Right ventricle myocardium inferior (tissue), 1 donor: ENCODE results near the gene ANTXRL. TPM values are rescaled to one million over a fixed set of nuclear protein-coding genes. Genes with fewer than 3 reads are reported as not detected.
"Not testable (repeated sequence)": the region's sequence is repeated elsewhere in the genome, so short reads cannot be mapped to it uniquely, and the experiment has no call there.

ENCODE experiments used
- ATAC-seq: fragments of 200-7000 bp; cut with Tn5 transposase; one replicate; pipeline ENCODE4 v1.9.1; 2020; ENCODE audit warnings: mild to moderate bottlenecking, moderate library complexity
- DNase-seq: peaks from one replicate; pipeline ENCODE4 v3.0.0; 2021; ENCODE audit errors: missing footprints
- intact Hi-C: fragments of 100-400 bp; cut with DNase I; formaldehyde crosslinking; loops from one replicate; pipeline ENCODE4 v1.11.0; 2022
- long read RNA-seq: library from polyadenylated mRNA; unstranded; transcript quantifications from one replicate; pipeline ENCODE4 v2.0.0, GENCODE V29; 2021
- total RNA-seq: library from RNA; stranded (reverse); fragmentation: NEBNext Ultra II Directional; extraction: Animal tissue kit (Norgen Biotek cat#: 25700); gene quantifications from one replicate; pipeline ENCODE4 v1.2.1, GENCODE V29; 2021
- donor health status: DM: no; HTN: yes; CAD: no; lungs with severe emphysema.

ANTXRL gene
- total RNA-seq = not detected
- long read RNA-seq = 0 reads

DNA sequence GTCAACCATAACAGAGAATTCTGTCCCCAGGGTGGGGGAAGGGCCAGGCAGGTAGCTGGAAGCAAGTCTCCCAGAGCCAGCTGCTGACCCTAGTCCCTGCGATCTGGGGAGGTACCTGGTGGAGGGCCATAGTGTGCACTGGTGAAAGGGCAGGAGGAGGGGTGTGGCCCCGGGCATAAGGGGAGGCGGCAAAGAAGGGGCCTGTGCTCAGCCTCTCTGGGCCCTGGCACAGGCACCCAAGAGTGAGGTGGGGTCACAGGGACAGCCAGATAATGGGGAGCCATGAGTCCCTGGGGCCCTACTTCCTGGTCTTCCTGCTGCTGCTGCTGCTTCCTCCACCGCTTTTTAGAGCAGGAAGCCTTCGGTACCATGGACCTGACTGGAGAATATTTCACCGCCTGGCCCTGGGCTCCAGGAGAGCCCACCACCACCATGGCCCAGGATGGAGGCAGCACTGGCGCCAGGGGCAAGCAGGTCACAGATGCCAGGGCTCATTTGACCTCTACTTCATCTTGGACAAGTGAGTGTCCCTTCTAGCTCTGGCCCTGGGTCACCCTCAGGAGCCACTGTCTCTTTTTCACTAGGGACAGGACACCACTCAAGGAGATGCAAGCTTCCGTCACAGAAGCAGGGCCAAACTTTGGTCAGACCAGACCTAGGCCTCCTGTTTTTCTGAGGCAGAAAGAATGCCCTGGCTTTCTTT is at the start of gene ANTXRL:
Gene ANTXRL, plus strand, starts transcription at position 7 of the 703 bp plus-strand sequence. Its CDS starts 266 bp downstream, at position 273.
- intact Hi-C loops = no loop called here
- DNase-seq (no peak), ATAC-seq (no peak)

DNA sequence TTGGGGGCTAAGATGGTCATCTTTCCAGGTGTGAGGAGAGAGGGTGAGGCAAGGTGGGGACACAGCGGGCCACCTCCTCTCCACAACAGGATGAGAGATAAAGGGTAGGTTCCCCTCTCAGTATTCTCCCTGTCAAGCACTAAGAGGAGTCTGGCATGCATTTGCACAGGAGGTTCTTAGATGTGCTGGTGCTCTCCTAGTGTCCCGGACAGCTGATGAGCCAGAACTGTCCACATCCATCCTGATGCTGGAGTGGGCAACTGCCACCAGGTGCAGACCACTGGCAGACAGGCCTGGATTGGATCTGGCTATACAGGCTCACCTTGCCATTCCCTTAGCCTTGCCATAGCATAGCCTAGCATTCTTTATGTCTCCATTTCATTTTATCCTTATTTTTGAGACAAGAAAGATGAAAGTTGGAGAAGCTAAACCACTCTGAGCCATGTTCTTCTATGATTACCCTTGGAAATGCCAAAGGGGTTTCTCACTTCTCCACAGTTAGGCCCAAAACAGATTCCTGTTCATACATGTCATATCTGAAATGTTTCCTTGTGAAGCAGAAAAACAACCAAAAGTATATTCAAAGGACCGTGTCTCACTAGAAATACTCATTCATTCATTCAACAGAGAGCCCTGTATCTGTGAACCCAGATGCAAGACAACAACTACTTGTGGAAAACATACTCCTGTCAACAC is 48.8 kb upstream of the ANTXRL start:
- intact Hi-C loops = loop anchor here (10.0 kb wide), 1 partner anchor 87 kb away; no protein-coding TSS in a partner anchor
- ATAC-seq (no peak), DNase-seq (no peak)

DNA sequence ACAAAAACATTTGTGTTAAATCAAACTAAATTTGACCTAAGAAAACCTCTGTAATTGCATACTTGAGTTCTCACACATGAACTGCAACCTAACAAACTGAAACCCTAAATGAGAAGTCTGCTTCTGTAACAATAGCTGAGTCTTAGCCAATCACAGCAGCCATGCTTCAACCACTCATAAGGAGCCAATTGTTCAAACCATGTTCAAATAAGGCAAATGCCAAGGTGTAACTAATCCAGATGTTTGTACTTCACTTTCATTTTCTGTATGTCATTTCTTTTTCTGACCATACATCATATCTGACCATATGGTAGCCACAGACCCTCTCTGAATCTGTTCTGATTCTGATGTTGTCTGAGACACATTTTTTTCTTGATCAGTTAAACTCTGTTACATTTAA is 47.5 kb upstream of the ANTXRL start:
- ATAC-seq = no peak
- intact Hi-C loops = loop anchor here (10.0 kb wide), 1 partner anchor 86 kb away; no protein-coding TSS in a partner anchor
- DNase-seq = no peak

DNA sequence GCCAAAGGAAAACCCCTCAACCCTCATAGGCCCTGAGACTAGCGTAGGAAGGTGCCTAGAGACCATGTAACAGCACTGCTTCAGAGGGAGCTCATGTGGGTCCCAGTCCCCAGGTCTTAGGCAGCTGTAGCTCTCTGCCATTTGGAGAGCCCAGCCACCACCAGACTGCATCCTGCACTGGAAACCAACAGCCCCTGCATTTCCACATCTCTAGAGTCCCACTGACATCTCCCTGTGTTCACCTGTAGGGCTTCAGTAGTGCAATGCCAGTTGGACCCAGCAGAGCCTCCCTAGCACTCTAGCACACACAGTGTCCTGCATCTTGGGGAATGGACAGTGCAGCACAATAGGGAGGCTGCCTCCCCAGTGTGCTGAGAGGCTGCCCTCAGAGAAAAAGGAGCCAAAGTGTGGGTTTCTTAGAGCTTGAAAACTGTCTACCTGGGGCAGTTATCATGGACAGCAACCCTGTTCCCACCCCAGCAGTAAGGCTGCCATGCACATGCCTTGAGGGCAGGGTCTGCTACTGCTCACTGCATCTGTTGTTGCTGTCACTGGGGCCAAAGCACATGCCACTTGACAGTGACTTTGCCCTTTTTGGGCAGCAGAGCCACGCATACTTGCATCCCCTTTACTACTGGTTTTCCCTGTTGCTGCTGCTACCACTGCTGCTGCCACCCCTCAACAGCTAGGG is 46.7 kb upstream of the ANTXRL start:
- DNase-seq = no peak
- intact Hi-C loops = loop anchor here (10.0 kb wide), 1 partner anchor 85 kb away; no protein-coding TSS in a partner anchor
- ATAC-seq = no peak

DNA sequence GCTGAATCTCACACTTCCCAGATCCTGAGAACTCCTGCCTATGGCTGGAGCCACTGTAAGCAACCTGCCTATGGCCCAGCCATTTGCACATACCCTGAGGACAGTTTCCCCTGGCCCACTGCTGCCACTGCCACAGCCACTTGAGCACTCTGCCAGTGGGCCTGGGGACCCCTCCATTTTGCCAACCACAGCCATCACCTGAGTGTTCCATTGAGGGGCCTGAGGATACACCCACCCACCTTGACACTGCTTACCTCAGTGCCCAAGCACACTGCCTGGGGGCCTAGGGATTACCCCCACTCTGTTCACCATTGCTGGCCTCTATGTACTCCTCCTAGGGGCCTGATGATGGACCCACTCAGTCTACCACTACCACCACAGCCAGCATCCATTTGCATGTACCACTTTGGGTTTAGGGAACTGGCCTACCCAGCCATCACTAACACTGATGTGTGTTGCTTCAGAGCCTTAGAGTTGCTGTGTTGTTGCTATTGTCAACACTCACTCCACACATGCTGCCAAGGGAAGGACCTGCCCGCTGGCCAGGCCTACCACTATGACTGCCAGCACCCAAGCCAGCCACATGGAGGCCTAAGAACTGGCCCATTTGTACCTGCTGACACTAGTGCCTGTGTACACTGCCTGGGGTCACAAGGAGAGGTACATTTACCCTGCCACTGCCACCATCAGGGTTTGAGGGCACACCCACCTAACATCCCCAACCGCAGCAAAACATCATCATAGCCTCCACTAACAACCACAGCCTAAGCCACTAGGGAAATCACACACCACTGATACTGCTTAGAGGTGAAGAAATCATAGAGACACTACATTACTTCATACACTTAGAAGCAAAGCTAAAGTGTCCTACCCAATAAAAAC is 45.9 kb upstream of the ANTXRL start:
- intact Hi-C loops = no loop called here
- ATAC-seq (peak; percentile 84), DNase-seq (no peak)

DNA sequence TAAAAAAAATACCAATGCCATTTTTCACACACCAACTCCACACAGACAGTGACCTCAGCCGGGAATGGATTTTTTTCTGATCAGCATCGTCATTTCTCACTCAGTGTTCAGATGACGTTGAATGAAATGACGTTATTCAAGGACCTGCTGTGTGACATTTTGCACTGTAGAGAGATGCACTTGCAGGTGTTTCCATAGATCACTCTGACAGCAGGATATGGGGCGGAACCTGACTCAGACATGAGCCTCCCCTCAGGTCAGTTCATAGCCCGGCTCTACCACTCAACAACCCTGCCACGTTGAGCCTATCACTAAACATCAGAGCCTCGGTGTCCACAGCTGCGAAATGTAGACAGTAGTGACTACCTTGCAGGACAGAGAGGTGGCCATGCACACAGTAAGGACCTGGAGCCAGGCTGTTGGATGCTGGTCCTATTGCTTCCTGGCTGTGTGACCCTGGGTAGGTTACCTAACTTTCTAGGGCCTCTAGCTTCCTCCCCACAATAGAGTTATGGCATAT is 41.4 kb upstream of the ANTXRL start:
- intact Hi-C loops = no loop called here
- DNase-seq (no peak), ATAC-seq (no peak)

DNA sequence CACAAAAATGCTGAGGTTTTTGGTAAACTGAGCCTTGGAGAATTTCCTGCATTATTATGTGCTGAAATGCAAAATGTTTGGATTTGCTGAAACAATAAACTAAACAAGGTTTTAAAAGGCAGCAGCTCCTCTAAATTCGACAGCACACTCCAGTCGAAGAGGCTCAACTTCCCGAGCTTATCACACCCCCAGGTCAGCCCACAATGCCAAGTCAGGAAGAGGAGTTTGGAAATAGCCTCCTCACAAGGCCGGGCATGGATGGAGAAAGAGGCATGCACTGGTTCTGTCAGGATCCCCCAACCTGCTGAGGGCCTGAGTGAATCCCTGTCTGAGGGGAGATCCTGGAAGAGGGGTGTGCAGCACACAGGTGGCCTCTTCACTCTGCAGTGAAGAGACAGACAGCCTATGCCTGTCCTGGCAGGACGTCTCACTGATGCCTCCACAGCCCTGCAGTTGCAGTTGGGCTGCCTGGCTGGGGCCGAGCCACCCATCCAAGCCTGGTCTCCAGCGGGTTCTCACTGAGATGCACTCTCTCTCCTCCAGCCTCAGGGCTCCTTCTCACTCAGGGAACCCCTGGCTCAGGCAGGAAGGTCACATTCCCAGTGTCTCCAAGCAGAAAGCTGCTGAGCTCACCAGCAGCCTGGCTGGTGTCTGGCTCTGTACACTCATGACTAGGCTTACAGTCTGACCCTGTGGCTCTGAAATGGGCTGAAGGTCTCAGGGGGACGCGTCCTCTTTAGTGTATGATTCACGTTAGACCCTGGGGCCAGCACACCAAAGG is 40.2 kb upstream of the ANTXRL start:
- intact Hi-C loops, DNase-seq, ATAC-seq: not testable (repeated sequence)

DNA sequence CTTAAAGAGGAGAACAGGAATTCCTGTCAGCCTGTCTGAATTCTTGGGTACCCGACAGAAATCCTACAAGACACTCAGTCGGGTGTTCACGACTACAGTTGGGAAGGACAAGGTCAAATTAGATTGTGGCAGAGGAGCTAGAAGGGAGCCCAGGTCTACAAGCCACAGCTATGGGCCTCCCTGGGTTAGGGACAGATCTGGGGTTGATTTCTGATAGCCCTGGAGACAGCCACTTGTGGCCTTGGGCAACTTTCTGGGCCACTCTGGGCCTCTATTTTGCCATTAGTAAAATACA is 39.7 kb upstream of the ANTXRL start:
- ATAC-seq (no peak), DNase-seq (no peak)
- intact Hi-C loops = no loop called here

DNA sequence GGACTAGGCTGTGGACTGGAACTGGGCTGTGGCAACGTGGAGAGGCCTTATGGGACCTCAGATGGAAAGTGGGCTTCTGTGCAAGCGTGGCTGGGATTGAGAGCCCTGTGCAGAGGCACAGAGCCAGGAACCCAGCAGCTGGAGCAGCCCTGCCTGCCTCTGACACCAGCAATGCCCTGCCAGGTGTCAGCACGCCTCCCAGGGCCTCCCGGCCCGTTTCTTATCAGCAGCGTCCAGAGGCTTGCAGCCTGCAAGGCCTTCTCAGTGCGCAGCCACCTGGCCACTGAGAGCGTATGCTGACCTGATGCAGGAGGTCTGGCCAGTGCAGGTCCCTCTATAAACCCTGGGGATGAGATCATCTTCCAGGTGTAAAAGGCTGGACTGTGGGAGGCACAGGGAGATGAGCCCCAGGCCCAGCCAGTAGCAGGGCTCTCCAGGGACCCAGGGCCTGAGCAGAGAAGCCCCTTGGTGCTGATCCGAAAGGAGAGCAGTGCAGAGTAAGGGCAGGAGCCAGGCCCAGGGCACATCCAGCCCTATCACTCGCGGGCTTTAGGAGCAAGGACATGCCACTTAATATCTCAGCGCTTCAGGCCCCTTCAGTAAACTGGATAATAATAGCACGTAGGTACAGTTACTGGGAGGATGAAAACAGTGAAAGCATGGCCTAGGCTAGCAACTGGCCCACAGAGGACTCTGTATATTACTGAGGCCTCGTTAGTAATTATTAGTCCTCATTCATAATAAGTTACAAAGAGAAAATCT is 38.8 kb upstream of the ANTXRL start:
- intact Hi-C loops = no loop called here
- ATAC-seq (peak; percentile 75), DNase-seq (no peak)

DNA sequence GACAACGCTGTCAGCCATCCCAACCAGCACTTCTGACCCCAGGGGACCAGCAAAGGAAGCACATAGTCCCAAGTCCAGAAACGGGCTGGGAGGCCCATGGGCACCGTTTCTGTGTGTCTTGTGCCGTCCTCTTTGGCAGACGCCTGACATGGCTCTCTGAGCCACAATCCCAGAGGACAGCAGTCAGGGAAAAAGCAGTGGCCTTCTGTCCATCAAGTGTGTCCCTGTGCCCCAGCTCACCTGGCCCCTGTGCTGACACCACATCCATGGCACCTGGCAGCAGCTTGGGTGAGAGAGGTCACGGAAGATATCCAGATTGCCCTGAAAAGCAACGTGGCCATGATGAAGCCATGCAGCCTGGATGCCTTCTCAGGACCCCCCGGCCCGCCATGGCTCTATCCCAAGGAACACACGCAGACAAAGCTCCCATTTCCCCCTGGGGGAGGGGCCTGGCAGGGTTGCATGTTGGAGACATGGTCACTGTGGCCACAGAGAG is 38.1 kb upstream of the ANTXRL start:
- intact Hi-C loops = no loop called here
- no peak for ATAC-seq
- DNase-seq = no peak

DNA sequence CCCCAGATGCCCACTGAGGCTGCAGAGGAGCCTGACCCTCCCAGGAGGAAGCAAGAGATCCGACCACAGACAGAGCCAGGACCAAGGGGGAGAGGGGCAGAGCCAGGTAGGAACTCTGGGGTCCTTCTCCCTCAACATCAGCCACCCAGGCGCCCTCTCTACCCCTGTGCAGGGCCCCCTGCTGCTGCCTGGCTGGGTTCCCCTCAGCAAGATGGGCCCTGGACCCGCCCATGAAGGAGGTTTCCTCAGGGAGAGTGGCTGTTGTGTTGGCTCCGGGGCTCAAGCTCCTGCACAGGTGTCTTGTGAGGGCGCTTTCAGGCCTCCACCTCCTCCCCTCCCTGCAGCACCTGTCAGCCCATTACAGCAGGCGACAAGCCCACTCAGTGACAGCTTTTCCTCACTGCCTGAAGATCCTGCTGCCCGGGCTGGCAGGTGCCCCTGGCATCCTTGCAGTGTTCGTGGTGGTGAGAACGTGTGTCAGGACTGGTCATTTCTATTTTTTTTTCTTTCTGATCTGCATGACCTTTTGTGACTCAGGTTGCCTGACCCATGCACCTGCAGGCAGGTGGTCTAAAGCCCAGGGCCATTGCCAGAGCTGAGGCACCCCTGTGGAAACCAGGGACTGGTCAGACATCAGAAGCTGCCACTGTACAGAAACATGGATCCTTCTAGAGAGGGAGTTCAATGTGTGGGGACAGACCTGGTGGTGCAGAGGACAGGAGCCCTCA is 37.0 kb upstream of the ANTXRL start:
- intact Hi-C loops = not testable (repeated sequence)

DNA sequence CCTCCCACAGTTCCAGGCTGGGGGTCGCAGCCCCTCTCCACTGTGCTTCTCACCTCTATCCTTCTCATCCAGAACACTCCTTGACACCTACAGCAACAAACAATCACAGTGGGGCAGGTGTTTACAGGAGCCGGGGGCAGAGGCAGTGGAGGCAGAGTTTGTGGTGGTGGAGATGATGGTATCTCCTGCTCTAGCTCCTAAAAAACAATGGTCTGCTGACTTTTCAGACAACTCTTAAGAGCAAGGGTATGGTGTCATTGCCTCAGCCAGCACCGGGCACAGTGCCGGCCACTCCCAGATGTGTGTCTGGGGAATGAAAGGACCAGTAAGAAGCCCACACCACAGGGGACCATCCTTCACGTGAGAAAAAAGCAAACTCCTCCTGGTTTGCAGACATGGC is 36.3 kb upstream of the ANTXRL start:
- DNase-seq (no peak), ATAC-seq (no peak)
- intact Hi-C loops = no loop called here

More for the DNA sequence above, 37.0 kb upstream of the ANTXRL start:
- not testable (repeated sequence) for DNase-seq, ATAC-seq

DNA sequence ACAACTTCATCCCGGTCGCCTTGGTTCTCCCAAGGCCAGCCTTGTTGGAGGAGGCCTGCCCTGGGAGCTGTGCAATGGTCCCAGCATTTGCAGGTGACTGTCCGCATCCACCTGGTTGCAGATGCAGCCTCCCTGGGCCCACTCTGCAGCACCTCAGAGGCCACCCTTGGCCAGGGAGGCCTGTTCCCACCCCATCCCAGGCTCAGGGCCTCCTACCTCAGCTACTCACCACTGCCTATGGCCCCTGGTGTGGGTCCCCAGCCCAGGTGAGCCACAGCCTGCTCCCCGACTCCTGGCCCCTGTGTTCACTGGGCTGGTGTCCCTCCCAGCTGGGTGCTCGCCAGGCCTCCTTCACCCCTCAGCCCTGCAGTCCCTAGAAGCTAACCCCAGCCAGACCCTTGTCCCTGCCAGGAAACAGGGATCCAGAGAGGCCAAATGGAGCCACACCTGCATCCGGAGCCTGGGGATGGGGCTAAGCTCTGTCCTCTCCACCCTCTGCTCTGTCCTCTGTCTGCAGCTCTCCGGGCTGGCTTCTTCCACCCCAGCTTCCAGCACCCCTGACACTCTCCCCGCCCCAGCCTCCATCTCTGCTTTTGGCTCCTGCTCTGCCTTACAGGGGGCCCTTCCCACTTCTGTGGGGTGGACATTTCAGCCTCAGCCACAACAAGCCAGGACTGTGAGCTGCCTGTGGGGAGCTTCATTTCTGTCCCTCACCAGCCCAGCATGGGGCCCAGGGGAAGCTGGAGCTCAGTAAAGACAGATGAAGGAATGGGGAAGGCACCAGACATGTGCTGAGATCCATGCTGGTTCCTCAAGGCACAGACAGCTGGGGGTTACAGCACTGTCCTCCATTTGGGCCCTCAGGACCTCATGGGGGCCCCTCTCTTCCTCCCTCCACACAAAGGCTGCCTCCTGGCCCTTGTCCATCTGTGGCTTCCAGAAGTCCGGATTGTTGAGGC is 35.6 kb upstream of the ANTXRL start:
- intact Hi-C loops = no loop called here
- ATAC-seq (no peak), DNase-seq (no peak)

DNA sequence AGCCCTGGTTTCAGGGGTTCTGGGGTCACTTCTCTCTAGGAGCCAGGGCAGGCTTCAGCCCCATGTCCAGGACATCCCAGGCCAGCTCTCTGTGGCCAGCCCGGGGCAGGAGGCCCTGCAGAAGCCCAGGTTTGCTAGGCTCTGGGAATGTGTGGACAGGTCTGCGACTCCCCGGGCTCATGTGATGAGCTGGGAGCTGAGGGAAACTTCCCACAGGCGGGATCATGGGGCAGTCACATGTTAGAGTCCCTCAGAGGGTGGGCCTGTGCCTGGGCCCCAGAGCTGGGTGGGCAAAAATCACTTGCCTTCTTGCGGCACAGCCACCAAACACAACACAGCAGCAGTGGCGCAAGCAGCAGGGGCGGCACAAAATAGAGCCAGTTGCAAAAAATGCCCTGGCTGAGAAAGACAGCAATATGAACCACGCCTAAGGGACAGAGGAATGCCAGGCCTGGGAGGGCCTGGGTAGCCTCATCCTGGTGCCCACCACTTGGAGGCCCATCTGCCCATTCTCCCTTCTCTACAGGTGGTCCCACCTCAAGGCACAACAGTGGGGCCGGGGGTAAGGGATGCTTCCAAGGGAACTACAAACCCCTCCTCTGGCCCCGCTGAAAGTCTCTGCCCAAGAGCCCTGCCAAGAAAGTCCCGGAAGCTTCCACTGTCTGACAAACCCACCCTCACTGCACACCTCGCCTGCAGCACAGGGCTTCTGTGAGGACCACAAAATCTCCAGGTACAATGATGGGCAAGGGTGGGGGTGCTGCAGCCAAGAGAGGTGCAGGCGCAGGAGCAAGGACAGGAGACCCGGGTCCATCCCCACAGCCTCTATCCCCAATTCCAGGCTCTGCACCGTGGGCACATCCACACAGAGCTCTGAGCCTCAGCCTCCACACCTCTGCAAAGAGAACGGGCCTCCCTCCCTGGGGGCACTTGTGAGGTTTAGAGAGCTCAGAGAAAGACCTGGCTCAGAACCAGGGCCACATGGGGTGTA is 34.6 kb upstream of the ANTXRL start:
- intact Hi-C loops = no loop called here
- peak; percentile 80 for ATAC-seq
- DNase-seq = no peak
